ENCODE results near the gene SPTB.

GRCh38 chr14:64790478-64790877 is 89.2 kb downstream of the SPTB start:
- TF ChIP-seq ZBTB7A (IDR thresholded peaks at IDR 0.05; ENCODE audit: low read depth) (no peak), MAX (IDR thresholded peaks at IDR 0.05) (no peak), EP300 (IDR thresholded peaks at IDR 0.05; ENCODE audit: borderline replicate concordance) (no peak), RAD21 (IDR thresholded peaks at IDR 0.05; ENCODE audit: low read depth) (no peak), REST (IDR thresholded peaks at IDR 0.05; ENCODE audit: low read depth) (no peak), CREB1 (IDR thresholded peaks at IDR 0.05; ENCODE audit: low read depth) (no peak), YY1 (IDR thresholded peaks at IDR 0.05; ENCODE audit: low read depth) (no peak), TCF12 (IDR thresholded peaks at IDR 0.05; ENCODE audit: low read depth) (no peak), TAF1 (IDR thresholded peaks at IDR 0.05; ENCODE audit: low read depth) (no peak), NFIC (IDR thresholded peaks at IDR 0.05) (no peak), TEAD4 (IDR thresholded peaks at IDR 0.05) (no peak), CEBPB (IDR thresholded peaks at IDR 0.05) (no peak)

Data from Ishikawa (cell line).